Measurements from ENCODE around the gene NAP1L4. TPM values are rescaled to one million over a fixed set of nuclear protein-coding genes. Genes with fewer than 3 reads are reported as not detected.
A peak's percentile ranks its signal among the peaks of the same experiment; 100 is the strongest.

Gene NAP1L4
- total and polyA plus RNA-seq, 2 donors (not counting 1 experiment from before 2014, with no cell fraction given): 62.1 to 133 TPM

DNA sequence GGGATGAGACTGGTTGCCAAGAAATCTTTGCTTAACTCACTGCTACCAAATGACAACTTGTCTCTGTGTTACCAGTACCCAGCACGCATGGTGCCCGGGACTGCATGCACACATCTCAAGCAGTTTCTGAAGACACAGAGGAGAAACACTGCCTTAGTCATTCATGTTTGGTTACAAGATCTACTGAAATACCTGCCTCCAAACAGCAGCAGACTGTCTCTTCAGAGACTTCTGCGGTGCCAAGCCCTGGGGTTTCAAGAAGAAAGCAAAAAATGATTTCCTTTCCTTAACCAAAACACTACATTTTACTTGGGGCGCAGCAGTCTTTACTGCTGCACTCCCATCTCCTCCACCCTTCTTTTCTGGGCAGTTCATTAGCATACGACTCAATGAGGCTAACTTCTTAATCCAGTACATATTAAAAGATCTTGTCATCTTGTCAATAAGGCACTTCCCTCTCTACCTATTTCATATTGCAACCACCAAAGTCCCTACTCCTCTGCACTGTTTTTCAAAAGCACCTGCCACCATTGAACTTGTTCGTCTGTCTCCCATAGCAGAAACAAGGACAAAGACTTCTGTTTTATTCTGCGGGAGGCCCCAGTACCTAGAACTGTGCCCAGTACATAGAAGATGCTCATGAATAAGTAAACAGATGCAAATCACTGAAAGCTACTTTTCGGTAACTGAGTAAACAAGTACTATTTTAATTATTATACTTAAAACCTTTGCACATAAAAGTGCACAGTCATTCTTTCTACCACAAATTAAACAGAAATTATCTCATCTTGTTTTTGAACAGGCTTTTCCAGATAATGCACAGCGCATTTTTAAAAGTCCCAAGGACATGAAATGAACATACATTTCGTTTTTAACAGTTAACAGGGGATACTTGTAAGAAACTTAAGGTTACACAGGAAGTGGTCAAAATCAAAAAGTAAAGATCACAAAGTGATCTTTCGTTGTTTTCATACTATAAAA, 4.0 kb downstream of the NAP1L4 start:
- intact Hi-C loops (cut with micrococcal nuclease): no loop called here
- ChIA-PET CTCF (interaction anchor here (1.1 to 1.7 kb wide), 2 partner anchors 10 to 104 kb away, joined by 3 to 6 read pairs; no protein-coding TSS in a partner anchor), POLR2A (no interaction called here)
- DNase-seq (no peak), ATAC-seq (ENCODE audit: low read depth) (no peak)
- H3K9me3 ChIP-seq (ENCODE audit: control extremely low read depth in 1 of 3, control insufficient read depth in 2 of 3, insufficient read depth in 1 of 3, low read length in 2 of 3): no peaks in the 10 kb centered on the region
- peaks cover 57% of the 10 kb centered on the region for H4K20me1 ChIP-seq (ENCODE audit: control insufficient read depth, insufficient read depth, low read length, poor library complexity, severe bottlenecking)
- no peak for TF ChIP-seq EZH2 (IDR thresholded peaks at IDR 0.05; ENCODE audit: borderline replicate concordance, insufficient read depth, low read depth, low read length, poor library complexity, severe bottlenecking)
- TF ChIP-seq, protein P1, sequence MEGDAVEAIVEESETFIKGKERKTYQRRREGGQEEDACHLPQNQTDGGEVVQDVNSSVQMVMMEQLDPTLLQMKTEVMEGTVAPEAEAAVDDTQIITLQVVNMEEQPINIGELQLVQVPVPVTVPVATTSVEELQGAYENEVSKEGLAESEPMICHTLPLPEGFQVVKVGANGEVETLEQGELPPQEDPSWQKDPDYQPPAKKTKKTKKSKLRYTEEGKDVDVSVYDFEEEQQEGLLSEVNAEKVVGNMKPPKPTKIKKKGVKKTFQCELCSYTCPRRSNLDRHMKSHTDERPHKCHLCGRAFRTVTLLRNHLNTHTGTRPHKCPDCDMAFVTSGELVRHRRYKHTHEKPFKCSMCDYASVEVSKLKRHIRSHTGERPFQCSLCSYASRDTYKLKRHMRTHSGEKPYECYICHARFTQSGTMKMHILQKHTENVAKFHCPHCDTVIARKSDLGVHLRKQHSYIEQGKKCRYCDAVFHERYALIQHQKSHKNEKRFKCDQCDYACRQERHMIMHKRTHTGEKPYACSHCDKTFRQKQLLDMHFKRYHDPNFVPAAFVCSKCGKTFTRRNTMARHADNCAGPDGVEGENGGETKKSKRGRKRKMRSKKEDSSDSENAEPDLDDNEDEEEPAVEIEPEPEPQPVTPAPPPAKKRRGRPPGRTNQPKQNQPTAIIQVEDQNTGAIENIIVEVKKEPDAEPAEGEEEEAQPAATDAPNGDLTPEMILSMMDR (IDR thresholded peaks at IDR 0.05): no peak
- H3K9ac ChIP-seq (ENCODE audit: low read length): peak overlapping the region; percentile 93
- Mint-ChIP-seq H3K27me3 (no peaks in the 10 kb centered on the region), H3K27ac (peak overlapping the region; percentile 13), H3K4me3 (peak overlapping the region; percentile 95), H3K4me1 (peaks cover 59% of the 10 kb centered on the region), H3K9me3 (ENCODE audit: insufficient read depth) (no peaks in the 10 kb centered on the region)
- H3K27me3 ChIP-seq (replicated peaks in 1 of 4; ENCODE audit: control extremely low read depth in 1 of 4, control insufficient read depth in 3 of 4, insufficient read depth in 4 of 4, low read length in 3 of 4): no peaks in the 10 kb centered on the region
- H3K27ac ChIP-seq (ENCODE audit: low read length in 2 of 2): peak overlapping the region in 1 of 2 donors; percentile 20
- H2AFZ ChIP-seq (ENCODE audit: insufficient read depth, low read depth, low read length, poor library complexity, severe bottlenecking): no peak overlapping the region
- peaks cover 86% of the 10 kb centered on the region for H3K79me2 ChIP-seq (ENCODE audit: control insufficient read depth, insufficient read depth, low read length)
- peaks cover 40 to 42% of the 10 kb centered on the region in 2 donors for H3K4me1 ChIP-seq (ENCODE audit: control insufficient read depth in 2 of 2, insufficient read depth in 2 of 2, low read length in 2 of 2)
- H3K36me3 ChIP-seq (replicated peaks in 1 of 2; ENCODE audit: control extremely low read depth in 1 of 2, control insufficient read depth in 1 of 2, extremely low read depth in 1 of 2, insufficient read depth in 2 of 2, low read length in 1 of 2): peaks cover 0 to 4% of the 10 kb centered on the region in 2 experiments
- H3K4me3 ChIP-seq (ENCODE audit: control extremely low read depth in 1 of 5, extremely low read depth in 1 of 5, insufficient read depth in 1 of 5, low read depth in 2 of 5, low read length in 4 of 5): peak overlapping the region in 2 of 5 experiments; percentile 7 to 12
- 39% methylated on average over 7 of the region's 11 CpGs for WGBS (ENCODE audit: insufficient coverage)
- H3K4me2 ChIP-seq (replicated peaks; ENCODE audit: low read depth, low read length, poor library complexity, severe bottlenecking): peak overlapping the region; percentile 98

DNA sequence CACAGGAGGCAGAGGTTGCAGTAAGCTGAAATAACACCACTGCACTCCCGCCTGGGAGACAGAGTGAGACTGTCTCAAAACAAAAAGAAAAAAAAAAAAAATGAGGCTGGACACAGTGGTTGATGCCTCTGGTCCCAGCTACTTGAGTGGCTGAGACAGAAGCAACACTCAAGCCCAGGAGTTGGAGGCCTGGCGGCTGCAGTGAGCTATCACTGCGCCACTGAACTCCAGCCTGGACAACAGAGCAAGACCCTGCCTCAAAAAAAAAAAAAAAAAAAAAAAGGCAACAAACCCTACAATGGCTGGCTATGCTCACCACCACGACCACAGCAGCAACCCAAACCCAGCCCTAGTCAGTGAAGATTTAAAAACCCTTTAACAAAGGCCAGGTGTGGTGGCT, 8.2 kb downstream of the NAP1L4 start:
- peaks cover 37% of the 10 kb centered on the region for H3K4me1 Mint-ChIP-seq
- Histone ChIP-seq H2AFZ (ENCODE audit: insufficient read depth, low read depth, low read length, poor library complexity, severe bottlenecking) (no peak overlapping the region), H3K4me1 (ENCODE audit: control insufficient read depth in 2 of 2, insufficient read depth in 2 of 2, low read length in 2 of 2) (peaks cover 12 to 14% of the 10 kb centered on the region in 2 donors), H3K9ac (ENCODE audit: low read length) (no peak overlapping the region), H3K27ac (ENCODE audit: low read length in 2 of 2) (no peak overlapping the region), H3K27me3 (replicated peaks in 1 of 4; ENCODE audit: control extremely low read depth in 1 of 4, control insufficient read depth in 3 of 4, insufficient read depth in 4 of 4, low read length in 3 of 4) (no peaks in the 10 kb centered on the region), H3K79me2 (ENCODE audit: control insufficient read depth, insufficient read depth, low read length) (peaks cover 98% of the 10 kb centered on the region), H3K9me3 (ENCODE audit: control extremely low read depth in 1 of 3, control insufficient read depth in 2 of 3, insufficient read depth in 1 of 3, low read length in 2 of 3) (no peaks in the 10 kb centered on the region), H3K4me2 (replicated peaks; ENCODE audit: low read depth, low read length, poor library complexity, severe bottlenecking) (no peak overlapping the region), H3K36me3 (replicated peaks in 1 of 2; ENCODE audit: control extremely low read depth in 1 of 2, control insufficient read depth in 1 of 2, extremely low read depth in 1 of 2, insufficient read depth in 2 of 2, low read length in 1 of 2) (peaks cover 4 to 16% of the 10 kb centered on the region in 2 experiments), H4K20me1 (ENCODE audit: control insufficient read depth, insufficient read depth, low read length, poor library complexity, severe bottlenecking) (peaks cover 90% of the 10 kb centered on the region), H3K4me3 (ENCODE audit: control extremely low read depth in 1 of 5, extremely low read depth in 1 of 5, insufficient read depth in 1 of 5, low read depth in 2 of 5, low read length in 4 of 5) (no peak overlapping the region)
- ATAC-seq (ENCODE audit: low read depth) (no peak), DNase-seq (no peak)
- H3K27ac Mint-ChIP-seq: peak overlapping the region; percentile 10
- no peaks in the 10 kb centered on the region for H3K27me3 Mint-ChIP-seq
- POLR2A ChIA-PET: no interaction called here
- TF ChIP-seq, protein P1 (IDR thresholded peaks at IDR 0.05): no peak
- no peak for TF ChIP-seq EZH2 (IDR thresholded peaks at IDR 0.05; ENCODE audit: borderline replicate concordance, insufficient read depth, low read depth, low read length, poor library complexity, severe bottlenecking)
- no peaks in the 10 kb centered on the region for H3K9me3 Mint-ChIP-seq (ENCODE audit: insufficient read depth)
- CTCF ChIA-PET: no interaction called here
- H3K4me3 Mint-ChIP-seq: no peak overlapping the region
- WGBS (ENCODE audit: insufficient coverage): 92% methylated on average over 4 of the region's 4 CpGs
- intact Hi-C loops (cut with micrococcal nuclease): no loop called here

Data from B cell (primary cell).